HepG2 (cell line): Measurements from ENCODE around the gene KSR1. TPM values are rescaled to one million over a fixed set of nuclear protein-coding genes. Genes with fewer than 3 reads are reported as not detected.

Source experiments
- ATAC-seq: fragments of 200-7000 bp; cut with Tn5 transposase; 3 replicates; pipeline ENCODE4 v1.9.1; 2020; ENCODE audit warnings: mild to moderate bottlenecking, moderate library complexity
- BruUV-seq: library from RNA; stranded (reverse); fragments of 400-500 nt; replicated peaks from 2 replicates; lab custom pipeline; 2021; lab: Mats Ljungman, UMichigan
- CTCF ChIA-PET: fragments of 300-600 bp; formaldehyde crosslinking; extraction: SDS; loops from one replicate; lab custom pipeline; 2021; ENCODE audit warnings: low total read pairs, inconsistent platforms, low intra/inter-chr PET ratio; lab: Yijun Ruan, JAX
- POLR2A ChIA-PET: fragments of 350-600 bp; sonication (Branson Sonifier 250); formaldehyde crosslinking; loops from one replicate; lab custom pipeline; 2020; ENCODE audit warnings: antibody characterized with exemption, inconsistent platforms; lab: Yijun Ruan, JAX
- DNase-seq: peaks from one replicate; pipeline ENCODE4 v3.0.0-alpha.2; 2015; ENCODE audit warnings: low spot score
- FAIRE-seq: peaks from 3 replicates; lab custom pipeline; 2011; peaks lifted over from hg19 to GRCh38; lab: Jason Lieb, UNC
- H2AFZ ChIP-seq: one replicate; pipeline ENCODE4 v1.6.1; 2011; ENCODE audit warnings: low read length, inconsistent platforms
- H3K27ac ChIP-seq: fragments of 300-600 bp; 3 replicates; pipeline ENCODE4 v1.8.0; 2011; ENCODE audit warnings: mixed run types, mild to moderate bottlenecking, mixed read lengths, low read length, inconsistent platforms; ENCODE audit not compliant: insufficient read depth; ENCODE audit errors: extremely low read length
- H3K27me3 ChIP-seq, 2 experiments: fragments of 200-600 bp in 1 of 2; 2 replicates in 1 of 2; 3 replicates in 1 of 2; pipeline versions ENCODE4 v1.6.0 to v1.8.0; 2011; ENCODE audit warnings: low read length in 2 of 2, mild to moderate bottlenecking in 2 of 2, moderate library complexity in 2 of 2, inconsistent platforms in 1 of 2; ENCODE audit not compliant: insufficient read depth in 2 of 2, control insufficient read depth in 1 of 2
- H3K36me3 ChIP-seq, 2 experiments: fragments of 200-600 bp in 1 of 2; replicated peaks in 1 of 2; 2 replicates in 1 of 2; 3 replicates in 1 of 2; pipeline versions ENCODE4 v1.5.1 to v1.8.0; 2011; ENCODE audit warnings: low read length in 2 of 2, inconsistent platforms in 1 of 2; ENCODE audit not compliant: insufficient read depth in 2 of 2, control insufficient read depth in 1 of 2
- H3K4me1 ChIP-seq: 2 replicates; pipeline ENCODE4 v1.5.1; 2012; ENCODE audit warnings: low read length, inconsistent platforms; ENCODE audit not compliant: insufficient read depth
- H3K4me2 ChIP-seq: 2 replicates; pipeline ENCODE4 v1.6.0; 2011; ENCODE audit warnings: low read depth, low read length, inconsistent platforms
- H3K4me3 ChIP-seq, 3 experiments: fragments of 200-600 bp in 1 of 3; sonication (generic), shearing (Covaris generic) in 1 of 3; replicated peaks in 1 of 3; 2 replicates each; pipeline ENCODE4 v1.5.1; 2011 to 2016; ENCODE audit warnings: low read length in 3 of 3, inconsistent platforms in 2 of 3, low read depth in 2 of 3, mild to moderate bottlenecking in 2 of 3, control low read depth in 1 of 3, mixed read lengths in 1 of 3; ENCODE audit not compliant: insufficient read depth in 1 of 3
- H3K79me2 ChIP-seq: one replicate; pipeline ENCODE4 v1.6.1; 2011; ENCODE audit warnings: low read length, inconsistent platforms; ENCODE audit not compliant: insufficient read depth
- H3K9ac ChIP-seq: 2 replicates; pipeline ENCODE4 v1.6.0; 2011; ENCODE audit warnings: mild to moderate bottlenecking, low read depth, low read length, inconsistent platforms; ENCODE audit not compliant: insufficient read depth
- H3K9me3 ChIP-seq: 2 replicates; pipeline ENCODE4 v1.5.1; 2012; ENCODE audit warnings: mild to moderate bottlenecking, low read length
- H4K20me1 ChIP-seq: 2 replicates; pipeline ENCODE4 v1.6.0; 2011; ENCODE audit warnings: inconsistent platforms, mild to moderate bottlenecking, low read length, moderate library complexity; ENCODE audit not compliant: insufficient read depth
- ARNT2 ChIP-seq: sonication (generic); formaldehyde crosslinking; IDR thresholded peaks from 2 replicates; pipeline ENCODE4 v1.8.0; 2022; ENCODE audit warnings: mild to moderate bottlenecking, low read depth, missing genetic modification reagents, moderate library complexity
- ZNF616 ChIP-seq: sonication (generic); formaldehyde crosslinking; IDR thresholded peaks from 2 replicates; pipeline ENCODE4 v1.5.0; 2020; ENCODE audit warnings: low read depth, mild to moderate bottlenecking, missing genetic modification reagents
- ZNF629 ChIP-seq: sonication (generic); formaldehyde crosslinking; conservative IDR thresholded peaks from 2 replicates; pipeline ENCODE4 v1.5.0; 2020; ENCODE audit warnings: missing genetic modification reagents
- WGBS: methylation state at CpG from one replicate; pipeline ENCODE4 v1.1.6; 2017; ENCODE audit warnings: low lambda C conversion rate; 5-methylcytosine and 5-hydroxymethylcytosine counted together
- in situ Hi-C: cut with HindIII; loops from 2 replicates; pipeline ENCODE4 v1.10.0; 2017; ENCODE audit warnings: low pct_unique_long_range_greater_than_20kb; ENCODE audit not compliant: extremely low pct_ligation_motif_present
- intact Hi-C: fragments of 100-400 bp; cut with micrococcal nuclease; formaldehyde crosslinking; loops from one replicate; pipeline ENCODE4 v1.10.0; 2022; ENCODE audit not compliant: unreplicated experiment
- polyA plus RNA-seq, 8 experiments: library from polyadenylated mRNA; depleted of rRNA in 3 of 8; stranded (reverse) in 7 of 8; unstranded in 1 of 8; fragments of >200 nt; fragmentation: Illumina TruSeq in 4 of 8; extraction: Trizol in 4 of 8; gene quantifications; 2 replicates each; pipeline versions ENCODE4 v1.2.1 to v1.2.3, GENCODE V29; 2011 to 2016; ENCODE audit warnings: low read depth in 4 of 8, missing spikeins in 1 of 8, mixed read lengths in 1 of 8; ENCODE audit not compliant: insufficient read depth in 1 of 8
- total RNA-seq, 5 experiments: library from RNA; depleted of rRNA; stranded (reverse); fragments of >200 nt; fragmentation: Illumina TruSeq; extraction: Trizol; gene quantifications; 2 replicates each; pipeline ENCODE4 v1.2.3, GENCODE V29; 2016; ENCODE audit warnings: low read depth in 1 of 5
- TF ChIP-seq, protein P1 (sequence below): sonication (generic); formaldehyde crosslinking; IDR thresholded peaks from one replicate; pipeline ENCODE4 v1.5.1; 2020; ENCODE audit warnings: mild to moderate bottlenecking, missing genetic modification reagents; ENCODE audit errors: not compliant biosample characterization
- TF ChIP-seq, protein P2 (sequence below): sonication (generic); formaldehyde crosslinking; IDR thresholded peaks from 2 replicates; pipeline ENCODE4 v1.8.0; 2022; ENCODE audit warnings: mild to moderate bottlenecking, missing genetic modification reagents, moderate library complexity

KSR1 gene
- total and polyA plus RNA-seq, 2 of the 13 experiments (the other 11 are each of a cell fraction or from before 2014, with no cell fraction given): 10.1 to 16.6 TPM

DNA sequence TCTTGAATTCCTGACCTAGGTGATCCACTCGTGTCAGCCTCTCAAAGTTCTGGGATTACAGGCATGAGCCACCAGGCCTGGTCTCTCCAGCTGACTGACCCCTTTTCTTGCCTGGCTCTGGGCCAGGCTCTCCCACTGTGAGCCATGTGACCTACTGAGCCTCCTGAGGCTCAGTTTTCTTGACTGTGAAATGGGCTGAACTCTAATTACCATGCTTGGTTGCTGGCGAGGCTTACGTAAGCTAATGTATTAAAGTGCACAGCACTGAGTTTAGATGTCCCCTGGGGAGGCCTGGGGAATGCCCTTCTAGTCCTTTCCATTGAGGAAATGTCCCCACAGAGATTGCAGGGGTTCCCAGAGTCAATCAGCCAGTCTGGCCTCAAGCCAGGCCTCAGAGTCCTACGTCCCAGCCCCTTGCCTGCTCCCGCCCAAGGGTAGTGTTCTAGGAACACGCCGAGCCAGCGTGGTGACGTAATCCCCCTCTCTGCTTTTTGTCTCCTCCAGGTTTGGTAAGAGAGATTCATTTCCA, 129.0 kb downstream of the KSR1 start:
- no peak overlapping the region for H3K4me2 ChIP-seq
- ATAC-seq (no peak), DNase-seq (no peak), FAIRE-seq (no peak)
- H3K9me3 ChIP-seq: no peaks in the 10 kb centered on the region
- ChIA-PET POLR2A (interaction anchor here (0.9 kb wide), 1 partner anchor 25 kb away, joined by 3 read pairs; no protein-coding TSS in a partner anchor), CTCF (no interaction called here)
- in situ Hi-C loops: no loop called here
- H3K79me2 ChIP-seq: no peaks in the 10 kb centered on the region
- no peaks in the 10 kb centered on the region for H3K27me3 ChIP-seq
- H3K36me3 ChIP-seq: peaks cover 12 to 48% of the 10 kb centered on the region in 2 experiments
- TF ChIP-seq ZNF616 (no peak), ZNF629 (CRISPR knock-in tag) (peak; percentile 76), ARNT2 (CRISPR knock-in tag) (no peak)
- TF ChIP-seq, protein P1, sequence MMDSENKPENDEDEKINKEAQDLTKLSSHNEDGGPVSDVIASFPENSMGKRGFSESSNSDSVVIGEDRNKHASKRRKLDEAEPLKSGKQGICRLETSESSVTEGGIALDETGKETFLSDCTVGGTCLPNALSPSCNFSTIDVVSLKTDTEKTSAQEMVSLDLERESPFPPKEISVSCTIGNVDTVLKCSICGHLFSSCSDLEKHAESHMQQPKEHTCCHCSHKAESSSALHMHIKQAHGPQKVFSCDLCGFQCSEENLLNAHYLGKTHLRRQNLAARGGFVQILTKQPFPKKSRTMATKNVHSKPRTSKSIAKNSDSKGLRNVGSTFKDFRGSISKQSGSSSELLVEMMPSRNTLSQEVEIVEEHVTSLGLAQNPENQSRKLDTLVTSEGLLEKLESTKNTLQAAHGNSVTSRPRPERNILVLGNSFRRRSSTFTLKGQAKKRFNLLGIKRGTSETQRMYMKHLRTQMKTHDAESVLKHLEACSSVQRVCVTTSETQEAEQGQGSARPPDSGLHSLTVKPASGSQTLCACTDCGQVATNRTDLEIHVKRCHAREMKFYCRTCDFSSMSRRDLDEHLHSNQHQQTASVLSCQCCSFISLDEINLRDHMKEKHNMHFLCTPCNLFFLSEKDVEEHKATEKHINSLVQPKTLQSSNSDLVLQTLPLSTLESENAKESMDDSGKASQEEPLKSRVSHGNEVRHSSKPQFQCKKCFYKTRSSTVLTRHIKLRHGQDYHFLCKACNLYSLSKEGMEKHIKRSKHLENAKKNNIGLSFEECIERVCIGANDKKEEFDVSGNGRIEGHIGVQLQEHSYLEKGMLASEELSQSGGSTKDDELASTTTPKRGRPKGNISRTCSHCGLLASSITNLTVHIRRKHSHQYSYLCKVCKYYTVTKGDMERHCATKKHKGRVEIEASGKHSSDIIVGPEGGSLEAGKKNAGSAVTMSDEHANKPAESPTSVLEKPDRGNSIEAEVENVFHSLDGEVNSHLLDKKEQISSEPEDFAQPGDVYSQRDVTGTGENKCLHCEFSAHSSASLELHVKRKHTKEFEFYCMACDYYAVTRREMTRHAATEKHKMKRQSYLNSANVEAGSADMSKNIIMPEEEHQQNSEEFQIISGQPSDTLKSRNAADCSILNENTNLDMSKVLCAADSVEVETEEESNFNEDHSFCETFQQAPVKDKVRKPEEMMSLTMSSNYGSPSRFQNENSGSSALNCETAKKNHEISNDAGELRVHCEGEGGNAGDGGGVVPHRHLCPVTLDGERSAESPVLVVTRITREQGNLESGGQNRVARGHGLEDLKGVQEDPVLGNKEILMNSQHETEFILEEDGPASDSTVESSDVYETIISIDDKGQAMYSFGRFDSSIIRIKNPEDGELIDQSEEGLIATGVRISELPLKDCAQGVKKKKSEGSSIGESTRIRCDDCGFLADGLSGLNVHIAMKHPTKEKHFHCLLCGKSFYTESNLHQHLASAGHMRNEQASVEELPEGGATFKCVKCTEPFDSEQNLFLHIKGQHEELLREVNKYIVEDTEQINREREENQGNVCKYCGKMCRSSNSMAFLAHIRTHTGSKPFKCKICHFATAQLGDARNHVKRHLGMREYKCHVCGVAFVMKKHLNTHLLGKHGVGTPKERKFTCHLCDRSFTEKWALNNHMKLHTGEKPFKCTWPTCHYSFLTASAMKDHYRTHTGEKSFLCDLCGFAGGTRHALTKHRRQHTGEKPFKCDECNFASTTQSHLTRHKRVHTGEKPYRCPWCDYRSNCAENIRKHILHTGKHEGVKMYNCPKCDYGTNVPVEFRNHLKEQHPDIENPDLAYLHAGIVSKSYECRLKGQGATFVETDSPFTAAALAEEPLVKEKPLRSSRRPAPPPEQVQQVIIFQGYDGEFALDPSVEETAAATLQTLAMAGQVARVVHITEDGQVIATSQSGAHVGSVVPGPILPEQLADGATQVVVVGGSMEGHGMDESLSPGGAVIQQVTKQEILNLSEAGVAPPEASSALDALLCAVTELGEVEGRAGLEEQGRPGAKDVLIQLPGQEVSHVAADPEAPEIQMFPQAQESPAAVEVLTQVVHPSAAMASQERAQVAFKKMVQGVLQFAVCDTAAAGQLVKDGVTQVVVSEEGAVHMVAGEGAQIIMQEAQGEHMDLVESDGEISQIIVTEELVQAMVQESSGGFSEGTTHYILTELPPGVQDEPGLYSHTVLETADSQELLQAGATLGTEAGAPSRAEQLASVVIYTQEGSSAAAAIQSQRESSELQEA: no peak
- TF ChIP-seq, protein P2, sequence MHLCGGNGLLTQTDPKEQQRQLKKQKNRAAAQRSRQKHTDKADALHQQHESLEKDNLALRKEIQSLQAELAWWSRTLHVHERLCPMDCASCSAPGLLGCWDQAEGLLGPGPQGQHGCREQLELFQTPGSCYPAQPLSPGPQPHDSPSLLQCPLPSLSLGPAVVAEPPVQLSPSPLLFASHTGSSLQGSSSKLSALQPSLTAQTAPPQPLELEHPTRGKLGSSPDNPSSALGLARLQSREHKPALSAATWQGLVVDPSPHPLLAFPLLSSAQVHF (CRISPR knock-in tag): no peak
- H3K9ac ChIP-seq: no peak overlapping the region
- H2AFZ ChIP-seq: no peak overlapping the region
- intact Hi-C loops: no loop called here
- no peak overlapping the region for H3K27ac ChIP-seq
- BruUV-seq: no TSS peak
- 94% methylated on average over 9 of the region's 9 CpGs for WGBS
- H4K20me1 ChIP-seq: no peaks in the 10 kb centered on the region
- H3K4me1 ChIP-seq: peaks cover 4% of the 10 kb centered on the region; the same call in 1 of the 2 replicates
- H3K4me3 ChIP-seq: no peak overlapping the region
